ENCODE data around the gene IRGQ.

- TF ChIP-seq EZH2phosphoT487 (IDR thresholded peaks at IDR 0.05; ENCODE audit: low read depth, severe bottlenecking, unreplicated experiment) (no peak), CTCF (IDR thresholded peaks at IDR 0.05; ENCODE audit: poor library complexity) (no peak)
Measured at GRCh38 chr19:43572171-43572588, 23.8 kb downstream of the IRGQ start.
